HG02759 (cell line): Measurements from ENCODE around the gene SLC12A5.

ENCODE experiments used
- ATAC-seq: cut with Tn5 transposase; IDR thresholded peaks from one replicate; pipeline ENCODE4 v1.9.1; 2021; ENCODE audit warnings: mild to moderate bottlenecking, moderate library complexity; ENCODE audit not compliant: unreplicated experiment

Gene SLC12A5

DNA sequence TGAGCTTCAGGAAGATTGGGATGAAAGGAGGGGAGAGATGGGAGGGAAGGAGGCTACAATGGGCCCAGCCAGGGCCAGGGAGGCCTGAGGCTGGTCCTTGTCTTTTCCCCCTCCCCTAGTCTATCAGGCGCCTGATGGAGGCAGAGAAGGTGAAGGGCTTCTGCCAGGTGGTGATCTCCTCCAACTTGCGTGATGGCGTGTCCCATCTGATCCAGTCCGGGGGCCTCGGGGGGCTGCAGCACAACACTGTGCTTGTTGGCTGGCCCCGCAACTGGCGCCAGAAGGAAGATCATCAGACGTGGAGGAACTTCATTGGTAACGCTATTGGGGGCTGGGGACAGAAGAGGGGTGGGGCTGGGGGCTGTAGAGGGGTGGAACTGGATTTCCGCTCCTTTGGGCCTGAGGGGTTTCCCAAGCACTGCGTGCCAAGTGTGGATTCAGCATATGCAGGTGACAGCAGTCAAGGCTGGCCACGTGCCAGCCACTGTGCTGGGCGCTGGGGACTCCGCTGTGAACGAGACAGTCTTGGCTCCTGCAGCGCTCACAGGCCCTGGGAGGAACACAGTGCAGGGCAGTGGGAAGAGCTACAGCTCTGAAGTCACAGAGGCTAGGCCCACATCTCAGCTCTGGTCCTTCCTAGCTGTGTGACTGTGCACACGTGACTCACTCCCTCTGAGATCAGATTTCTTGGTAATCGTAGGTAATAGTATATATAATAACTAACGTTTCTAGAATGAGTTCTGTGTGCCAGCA is 22.7 kb downstream of the SLC12A5 start:
- ATAC-seq = no peak

DNA sequence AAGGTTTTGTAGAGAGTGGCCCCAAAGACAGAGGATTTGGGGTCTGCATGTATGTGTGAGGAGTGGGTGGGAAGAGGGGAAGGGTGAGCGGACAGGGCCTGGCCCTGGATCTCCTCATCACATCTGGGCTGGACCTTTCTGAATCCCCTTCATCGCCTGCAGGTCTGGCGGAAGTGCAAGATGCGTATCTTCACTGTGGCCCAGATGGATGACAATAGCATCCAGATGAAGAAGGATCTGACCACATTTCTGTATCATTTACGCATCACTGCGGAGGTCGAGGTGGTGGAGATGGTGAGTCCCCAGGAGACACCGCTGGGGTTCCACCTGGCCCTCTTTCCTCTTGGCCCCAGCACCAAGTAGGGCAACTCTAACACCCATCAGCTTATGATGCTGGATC is 24.4 kb downstream of the SLC12A5 start:
- no peak for ATAC-seq

DNA sequence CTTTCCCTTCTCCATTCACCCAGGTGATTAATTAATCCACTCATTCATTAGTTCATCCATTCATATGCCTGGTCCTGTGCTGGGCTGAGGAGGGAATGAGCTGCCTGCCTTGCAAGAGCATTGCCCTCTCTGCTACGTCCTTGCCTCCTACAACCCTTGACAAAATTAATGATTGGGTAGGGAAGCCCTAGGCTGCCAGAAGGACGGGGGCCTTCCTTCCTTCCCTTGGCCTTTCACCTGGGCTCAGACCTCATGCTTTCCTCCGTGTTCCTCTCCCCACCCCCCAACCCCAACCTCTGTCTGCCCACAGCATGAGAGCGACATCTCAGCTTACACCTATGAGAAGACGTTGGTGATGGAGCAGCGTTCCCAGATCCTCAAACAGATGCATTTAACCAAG is 25.6 kb downstream of the SLC12A5 start:
- ATAC-seq = no peak

GRCh38 chr20:46055269-46055668 is 26.3 kb downstream of the SLC12A5 start:
- ATAC-seq = no peak

DNA sequence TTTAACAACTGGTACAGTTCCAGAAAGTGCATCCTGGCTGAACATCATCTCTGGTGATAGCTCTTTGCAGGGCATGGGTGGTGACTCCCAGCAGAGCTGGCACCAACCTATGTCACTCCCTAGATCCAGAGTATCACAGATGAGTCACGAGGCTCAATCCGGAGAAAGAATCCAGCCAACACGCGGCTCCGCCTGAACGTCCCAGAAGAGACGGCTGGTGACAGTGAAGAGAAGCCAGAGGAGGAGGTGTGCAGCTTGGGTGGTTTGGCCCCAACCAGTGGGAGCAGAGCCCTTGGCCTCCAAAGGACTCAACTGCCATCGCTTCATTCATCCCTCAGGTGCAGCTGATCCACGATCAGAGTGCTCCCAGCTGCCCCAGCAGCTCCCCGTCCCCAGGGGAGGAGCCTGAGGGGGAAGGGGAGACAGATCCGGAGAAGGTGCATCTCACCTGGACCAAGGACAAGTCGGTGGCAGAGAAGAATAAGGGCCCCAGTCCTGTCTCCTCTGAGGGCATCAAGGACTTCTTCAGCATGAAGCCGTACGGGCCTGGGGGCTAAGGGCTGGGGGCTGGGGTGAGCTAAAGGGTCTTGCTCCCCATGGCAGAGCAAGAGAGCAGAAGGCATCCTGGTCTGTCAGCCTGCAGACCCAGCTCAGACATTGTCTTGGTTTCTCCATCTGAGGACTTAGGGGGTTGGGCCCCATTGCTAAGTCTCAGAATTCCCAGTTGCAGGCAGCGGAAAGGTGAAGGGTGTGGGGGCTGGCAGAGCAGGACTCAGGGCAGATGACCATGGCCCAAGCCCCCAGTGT is 27.2 kb downstream of the SLC12A5 start:
- no peak for ATAC-seq

- ATAC-seq = no peak
Observed at GRCh38 chr20:46056970-46057855, 28.2 kb downstream of the SLC12A5 start.

DNA sequence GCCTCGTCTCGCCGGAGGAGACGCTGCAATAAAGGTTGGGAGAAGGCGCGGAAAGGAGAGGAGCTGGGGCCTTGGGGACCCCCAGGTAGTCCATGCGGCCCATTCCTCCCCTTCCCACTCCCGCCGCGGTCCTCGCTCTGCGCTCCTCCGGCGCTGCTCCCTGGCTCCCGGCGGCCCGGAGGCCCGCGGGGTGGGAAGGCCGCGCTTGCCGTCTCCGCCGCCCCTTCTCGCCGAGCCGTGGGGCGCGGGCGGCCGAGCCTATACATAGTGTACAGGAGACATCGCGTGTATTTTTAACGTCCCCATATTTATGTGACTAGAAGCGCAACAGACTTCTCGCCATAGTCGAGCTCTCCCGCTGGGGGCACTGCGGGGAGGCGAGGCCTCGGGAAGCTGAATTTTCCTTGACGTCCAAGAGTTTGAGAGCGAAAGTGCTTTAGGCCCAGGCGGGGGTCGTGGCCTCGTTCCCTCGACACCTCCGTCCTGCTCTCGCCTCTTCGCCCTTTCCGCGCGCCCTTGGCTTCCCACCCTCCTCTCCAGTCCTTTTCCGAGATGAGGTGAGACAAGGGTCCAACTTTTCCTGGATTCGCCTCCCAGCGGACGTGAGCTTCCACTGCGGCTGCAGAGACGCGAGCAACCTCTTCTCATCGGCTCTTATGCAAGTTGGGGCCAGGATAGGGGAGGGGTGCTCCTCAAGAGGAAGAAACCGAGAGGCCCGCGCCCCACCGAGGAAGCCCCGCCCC is 29.0 kb downstream of the SLC12A5 start:
- no peak for ATAC-seq

DNA sequence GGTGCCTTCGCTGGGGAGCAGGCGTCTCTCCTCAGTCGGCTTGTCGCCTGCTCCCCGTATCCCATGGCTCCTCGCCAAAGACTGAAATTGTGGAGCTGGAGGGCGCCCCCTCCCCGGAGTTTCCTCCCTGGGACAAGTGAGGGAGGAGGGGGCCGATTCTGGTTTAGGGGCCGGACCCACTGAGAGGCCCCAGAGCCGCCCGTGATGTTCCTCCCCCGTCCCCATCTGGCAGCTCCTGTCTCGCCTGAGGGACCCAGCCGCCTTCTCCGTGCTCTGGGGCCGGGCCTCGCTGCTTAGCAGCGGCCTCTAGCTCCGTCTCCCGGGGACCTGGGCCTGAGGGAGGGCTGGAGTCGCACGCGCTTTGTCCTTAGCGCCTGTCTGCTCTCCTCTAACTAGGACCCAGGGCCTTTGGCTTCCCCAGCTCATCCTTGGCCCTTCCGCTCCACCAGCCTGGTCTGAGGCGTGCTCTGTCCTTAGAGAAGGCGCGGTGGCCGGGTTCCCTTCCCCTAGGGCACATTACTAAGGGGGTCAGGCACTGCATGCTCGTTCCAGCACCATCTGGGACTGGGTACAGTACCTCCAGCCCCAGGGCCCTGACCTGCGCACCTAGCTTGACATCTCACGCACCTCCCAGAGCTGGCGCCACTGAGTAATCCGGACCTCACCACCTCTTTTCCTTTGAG is 29.7 kb downstream of the SLC12A5 start:
- no peak for ATAC-seq

DNA sequence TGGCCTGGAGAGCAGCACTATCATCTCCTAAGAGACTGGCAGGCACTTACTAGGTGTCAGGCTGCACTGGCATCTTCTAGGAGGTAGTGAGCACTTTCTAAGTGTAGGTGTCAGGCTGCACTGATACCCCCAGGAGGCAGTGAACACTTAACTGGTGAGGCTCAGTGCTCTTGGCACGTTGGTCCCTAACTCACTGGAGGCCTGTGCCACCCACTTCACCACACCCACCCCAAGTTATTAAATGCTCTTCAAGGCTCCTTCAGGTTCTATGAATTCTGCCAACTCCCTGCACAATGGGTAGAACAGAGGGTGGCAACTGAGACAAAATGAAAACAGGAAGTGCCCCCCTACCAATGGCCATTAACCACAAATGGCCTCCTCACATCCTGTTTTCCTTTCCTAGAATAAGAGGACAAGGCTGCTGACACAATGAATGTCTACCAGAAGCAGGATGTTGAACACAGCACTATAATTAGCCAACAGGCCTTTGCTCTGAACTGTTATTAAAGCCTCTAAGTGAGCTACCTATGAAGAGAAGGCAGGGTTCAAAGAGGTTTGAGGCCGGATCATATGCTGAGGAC is 31.4 kb downstream of the SLC12A5 start:
- no peak for ATAC-seq

DNA sequence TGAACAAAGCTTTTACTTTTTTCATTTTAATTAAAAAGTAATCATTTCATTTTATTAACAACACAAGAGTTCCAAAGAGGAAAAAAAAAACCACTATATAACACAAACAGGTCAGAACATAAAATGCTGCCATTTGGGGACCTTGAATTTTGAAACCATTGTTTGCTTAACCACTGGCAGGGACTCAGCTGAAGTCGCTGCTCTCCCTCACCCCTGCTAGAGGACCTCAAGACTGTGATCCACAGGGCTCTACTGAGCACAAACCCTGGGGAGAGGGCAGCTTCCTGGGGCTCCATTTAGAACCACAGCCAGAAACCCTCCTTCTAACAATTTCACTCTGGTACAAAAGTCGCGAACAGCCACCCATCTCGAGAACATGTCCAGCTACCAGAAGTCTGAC is 32.0 kb downstream of the SLC12A5 start:
- no peak for ATAC-seq

DNA sequence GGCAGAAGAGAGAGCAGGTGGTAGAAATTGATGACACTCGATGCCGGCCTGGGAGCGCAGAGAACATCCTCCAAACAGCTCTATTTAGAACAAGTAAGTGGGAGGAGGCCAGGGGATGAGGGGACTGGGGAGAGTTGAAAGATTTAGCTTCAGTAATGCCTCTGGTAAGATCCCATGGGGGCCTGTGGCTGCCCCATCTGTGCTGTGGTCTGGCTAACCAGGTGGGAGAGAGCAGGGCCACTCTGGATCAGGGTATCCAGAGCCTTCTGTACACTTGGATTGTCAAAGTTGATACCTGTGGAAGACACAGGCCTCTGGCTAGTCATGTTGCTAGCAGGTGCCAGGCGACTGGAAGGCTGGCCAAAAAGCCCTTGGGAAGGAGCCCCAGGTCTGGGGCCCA is 33.1 kb downstream of the SLC12A5 start:
- no peak for ATAC-seq

DNA sequence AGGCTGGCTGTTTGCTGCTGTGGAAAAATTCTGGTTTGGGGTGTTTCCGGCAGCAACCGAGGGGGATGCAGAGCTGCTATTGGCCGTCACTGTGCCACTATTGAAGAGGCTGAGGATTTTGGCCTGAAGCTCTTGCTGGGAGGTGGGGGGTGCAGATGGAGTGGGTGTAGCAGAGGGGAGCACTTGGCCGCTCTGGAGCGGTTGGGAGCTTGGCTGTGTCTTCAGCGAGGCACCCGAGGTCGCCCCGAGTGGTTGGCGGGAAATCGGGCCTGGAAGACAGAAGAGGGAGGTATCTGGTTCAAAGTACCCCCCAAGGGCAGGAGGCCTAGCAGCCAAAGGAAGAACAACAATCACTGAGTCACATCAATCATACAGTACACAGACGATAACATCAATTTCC is 33.6 kb downstream of the SLC12A5 start:
- no peak for ATAC-seq

DNA sequence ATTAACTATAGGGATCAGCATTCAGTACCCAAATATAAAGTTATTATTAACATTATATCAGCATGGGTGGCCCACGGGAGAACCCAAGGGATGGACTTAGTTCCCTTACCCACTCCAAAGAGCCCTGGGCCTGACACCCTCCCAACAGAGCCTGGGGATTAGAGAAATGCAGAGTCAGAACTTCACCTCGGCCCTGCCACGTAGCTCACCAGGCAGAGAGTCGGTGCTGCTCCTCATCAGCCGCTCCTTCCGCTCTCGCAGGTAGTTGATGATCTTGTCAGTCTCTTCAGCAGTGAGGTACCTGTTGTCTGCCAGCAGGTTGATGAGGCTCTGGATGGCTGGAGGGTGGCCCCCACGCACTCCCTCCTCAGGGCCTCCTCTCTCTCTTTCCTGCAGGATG is 34.1 kb downstream of the SLC12A5 start:
- ATAC-seq = no peak

GRCh38 chr20:46063652-46064054 is 34.6 kb downstream of the SLC12A5 start:
- ATAC-seq = no peak

- ATAC-seq = no peak
Observed at GRCh38 chr20:46065006-46065405, 36.0 kb downstream of the SLC12A5 start.

GRCh38 chr20:46065691-46066090 is 36.7 kb downstream of the SLC12A5 start:
- no peak for ATAC-seq

DNA sequence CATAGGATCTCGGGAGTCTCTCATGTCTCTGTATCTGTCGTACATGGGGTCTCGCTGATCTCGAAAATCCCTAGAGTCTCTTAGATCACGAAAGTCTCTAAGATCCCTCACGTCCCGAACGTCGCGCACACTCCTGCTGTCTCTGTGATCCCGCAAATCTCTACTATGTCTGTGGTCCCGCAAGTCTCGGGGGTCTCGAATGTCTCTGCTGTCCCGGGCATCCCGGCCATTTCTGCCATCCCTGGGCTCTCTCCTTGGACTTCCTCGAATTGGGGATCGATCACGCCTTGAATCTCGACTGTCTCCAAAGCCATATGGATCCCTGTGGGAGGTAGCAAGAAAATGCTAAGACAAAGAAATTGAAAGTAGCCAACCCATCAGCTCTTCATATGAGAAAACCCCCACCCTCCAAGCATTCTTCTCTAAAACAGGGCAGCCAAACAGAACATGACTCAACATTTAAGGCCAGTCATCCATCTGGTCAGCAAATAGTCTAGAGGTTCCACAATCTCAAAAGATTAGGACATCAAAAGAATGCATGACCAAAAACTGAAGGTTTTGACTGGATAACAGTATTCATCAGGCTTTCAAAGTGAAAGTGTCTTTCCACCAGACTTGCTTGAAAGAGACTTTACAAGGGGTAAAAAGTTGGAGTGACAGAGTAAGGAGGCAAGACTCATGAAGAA is 41.3 kb downstream of the SLC12A5 start:
- no peak for ATAC-seq

GRCh38 chr20:46071573-46071972 is 42.6 kb downstream of the SLC12A5 start:
- no peak for ATAC-seq

DNA sequence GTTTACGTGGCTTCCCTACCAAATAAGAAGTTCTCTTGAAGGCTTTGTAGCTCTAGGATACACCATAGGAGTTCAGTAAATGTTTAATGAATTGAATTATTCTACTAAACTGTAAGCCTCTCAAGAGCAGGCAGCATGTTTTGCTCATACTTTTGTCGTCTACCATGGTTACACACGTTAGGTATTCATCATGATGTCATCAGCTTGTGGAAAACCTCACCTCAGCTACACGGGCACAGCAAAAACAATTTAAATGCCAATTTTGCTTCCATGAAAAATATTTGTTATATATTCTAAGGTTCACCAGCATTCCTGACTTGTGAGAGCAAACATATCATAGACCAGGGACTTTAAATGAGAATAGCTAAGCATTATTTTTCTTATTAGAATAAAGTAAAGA is 44.0 kb downstream of the SLC12A5 start:
- no peak for ATAC-seq
